Measurements from ENCODE around the gene ZNF256.

The ZNF256 gene

GRCh38 chr19:57947419-57948134, at the start of gene ZNF256 (continued):
- TF ChIP-seq ZNF518A (tag by site-specific recombination; conservative IDR thresholded peaks at IDR 0.05; ENCODE audit: low read depth), result peak; percentile 94

GRCh38 chr19:57992841-57993240, 45.3 kb upstream of the ZNF256 start:
- no peak overlapping the region for H3K4me3 ChIP-seq (ENCODE audit: low read depth, low read length)
- ChIA-PET CTCF (interaction anchor here (0.7 kb wide), 2 partner anchors 11 to 1390 kb away, joined by 3 to 6 read pairs; no protein-coding TSS in a partner anchor), POLR2A (interaction anchor here (2.2 kb wide), 1 partner anchor 9 kb away, joined by 6 read pairs; the partner anchor contains the start of gene ZNF606)
- no peak overlapping the region for H3K27ac ChIP-seq (ENCODE audit: extremely low read depth, low read depth, low read length)
- TF ChIP-seq HIC1 (tag by site-specific recombination; IDR thresholded peaks at IDR 0.05), result no peak
- no peak for TF ChIP-seq ZBTB8A (tag by site-specific recombination; IDR thresholded peaks at IDR 0.05)
- TF ChIP-seq ZNF19 (tag by site-specific recombination; IDR thresholded peaks at IDR 0.05; ENCODE audit: low read depth), result no peak
- no peak for TF ChIP-seq ZBTB17 (tag by site-specific recombination; IDR thresholded peaks at IDR 0.05)
- TF ChIP-seq ZNF488 (tag by site-specific recombination; IDR thresholded peaks at IDR 0.05), result no peak
- no peak for TF ChIP-seq ZNF37A (tag by site-specific recombination; IDR thresholded peaks at IDR 0.05)
- TF ChIP-seq BCL11A (tag by site-specific recombination; IDR thresholded peaks at IDR 0.05; ENCODE audit: low read depth), result no peak
- no peaks in the 10 kb centered on the region for H3K4me1 ChIP-seq (ENCODE audit: control insufficient read depth, insufficient read depth, low read length)
- peaks cover 16 to 71% of the 10 kb centered on the region in 2 experiments for H3K36me3 ChIP-seq (ENCODE audit: control insufficient read depth in 2 of 2, insufficient read depth in 1 of 2, low read length in 2 of 2)
- H3K9me3 ChIP-seq (ENCODE audit: control insufficient read depth, insufficient read depth, low read depth, low read length), result peaks cover 3% of the 10 kb centered on the region

GRCh38 chr19:57978586-57979289, 31.2 kb upstream of the ZNF256 start:
- H3K9me3 ChIP-seq (ENCODE audit: control insufficient read depth, insufficient read depth, low read depth, low read length), result peaks cover 26% of the 10 kb centered on the region
- POLR2A ChIA-PET, result no interaction called here
- peaks cover 36 to 48% of the 10 kb centered on the region in 2 experiments for H3K36me3 ChIP-seq (ENCODE audit: control insufficient read depth in 2 of 2, insufficient read depth in 1 of 2, low read length in 2 of 2)
- no peak overlapping the region for H3K27ac ChIP-seq (ENCODE audit: extremely low read depth, low read depth, low read length)
- no peaks in the 10 kb centered on the region for H3K4me1 ChIP-seq (ENCODE audit: control insufficient read depth, insufficient read depth, low read length)
- CTCF ChIA-PET, result no interaction called here
- H3K4me3 ChIP-seq (ENCODE audit: low read depth, low read length), result no peak overlapping the region
- TF ChIP-seq PBX3 (CRISPR knock-in tag; IDR thresholded peaks at IDR 0.05) (no peak), TRIM28 (IDR thresholded peaks at IDR 0.05; ENCODE audit: borderline replicate concordance, low read length) (peak; percentile 100), BCL11B (tag by site-specific recombination; IDR thresholded peaks at IDR 0.05; ENCODE audit: low read depth) (no peak), ZFP41 (tag by site-specific recombination; IDR thresholded peaks at IDR 0.05; ENCODE audit: borderline replicate concordance) (no peak), ZNF518A (tag by site-specific recombination; conservative IDR thresholded peaks at IDR 0.05; ENCODE audit: low read depth) (peak; percentile 34; the same call in 1 of the 2 replicates), SETDB1 (IDR thresholded peaks at IDR 0.05; ENCODE audit: insufficient read length, low read length) (peak; percentile 100), ZNF274 (IDR thresholded peaks at IDR 0.05; ENCODE audit: low read length) (peak; percentile 99), ZNF274 (tag by site-specific recombination; IDR thresholded peaks at IDR 0.05; ENCODE audit: borderline replicate concordance) (peak; percentile 98)

Data from HEK293 (cell line).